DMS 273 (cell line): ENCODE results near the gene METTL24.

ENCODE experiments used
- DNase-seq: peaks from one replicate; lab custom pipeline; 2025; ENCODE audit not compliant: unreplicated experiment; lab: John Stamatoyannopoulos, UW

Gene METTL24

GRCh38 chr6:110207652-110208051, 150.5 kb downstream of the METTL24 start:
- DNase-seq: peak; percentile 7

DNA sequence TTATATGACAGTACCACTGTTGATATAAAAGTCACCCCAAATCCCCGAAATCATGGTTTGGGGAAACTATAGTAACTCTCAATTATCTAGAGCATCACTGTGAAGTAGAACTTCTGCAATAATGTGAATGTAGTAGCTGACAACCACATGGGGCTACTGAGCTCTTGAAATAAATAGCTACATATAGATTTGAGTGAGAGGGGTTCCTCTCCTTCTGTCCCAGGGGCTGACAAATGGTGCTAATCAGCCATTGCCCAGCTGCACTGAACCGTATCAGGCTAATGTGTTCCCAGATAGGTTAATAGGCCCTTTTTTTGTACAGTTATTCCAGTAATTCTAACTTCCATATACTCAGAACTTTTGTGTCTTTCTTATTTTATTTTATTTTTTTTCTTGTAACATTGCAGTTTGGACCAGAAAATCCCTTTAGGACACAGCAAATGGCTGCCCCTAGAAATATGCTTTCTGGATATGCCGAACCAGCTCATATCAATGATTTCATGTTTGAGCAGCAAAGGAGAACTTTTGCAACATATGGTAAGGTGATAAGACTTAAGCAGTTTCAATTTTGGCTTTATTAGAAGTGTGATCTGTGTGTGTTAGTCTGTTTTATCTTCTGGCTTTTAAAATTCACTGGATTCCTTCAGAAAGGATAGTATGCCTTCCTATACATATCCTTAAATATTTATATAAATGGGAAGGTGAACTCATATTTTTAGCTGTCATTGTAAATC, 156.8 kb downstream of the METTL24 start:
- no peak for DNase-seq

- no peak for DNase-seq
These were observed 159.6 kb downstream of the METTL24 start for GRCh38 chr6:110198561-110198960.

DNA sequence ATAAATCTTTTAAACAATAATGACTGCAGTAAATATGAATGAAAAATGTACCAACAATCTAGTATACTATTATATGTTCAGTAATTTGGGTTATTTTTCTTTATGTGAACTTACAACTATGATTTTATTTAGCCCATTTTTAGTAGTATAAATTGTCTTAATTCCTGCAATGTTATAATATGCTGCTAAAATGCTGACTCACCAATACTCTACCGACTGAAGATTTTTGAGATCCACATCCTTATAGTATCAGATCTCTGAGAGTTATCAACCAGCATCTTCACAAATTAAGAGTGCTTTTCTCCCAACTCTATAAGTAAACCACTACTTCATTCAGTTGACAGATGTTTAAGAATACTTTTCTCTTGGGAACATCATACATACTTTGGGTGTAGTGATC, 161.3 kb downstream of the METTL24 start:
- no peak for DNase-seq

- DNase-seq: no peak
These were observed 162.5 kb downstream of the METTL24 start for GRCh38 chr6:110195639-110196038.
